H1 (cell line): ENCODE measurements around the gene RAI14. TPM values are rescaled to one million over a fixed set of nuclear protein-coding genes. Genes with fewer than 3 reads are reported as not detected.

Experiments
- CTCF ChIA-PET: fragments of 300-600 bp; sonication (Branson Sonifier 250); formaldehyde crosslinking; loops from one replicate; lab custom pipeline; 2021; ENCODE audit not compliant: partially characterized antibody; lab: Charles Lee
- POLR2A ChIA-PET: fragments of 300-600 bp; sonication (Branson Sonifier 250); formaldehyde crosslinking; loops from one replicate; lab custom pipeline; 2021; ENCODE audit warnings: inconsistent platforms; ENCODE audit not compliant: partially characterized antibody; lab: Charles Lee
- DNase-seq, 2 experiments: peaks; one replicate each; pipeline versions ENCODE4 v3.0.0 to v3.0.0-alpha.2; 2010 to 2022; ENCODE audit warnings: low spot score in 2 of 2, low read depth in 1 of 2, mixed read lengths in 1 of 2
- FAIRE-seq: peaks from 2 replicates; lab custom pipeline; 2011; peaks lifted over from hg19 to GRCh38; lab: Jason Lieb, UNC
- H2AFZ ChIP-seq: 2 replicates; pipeline ENCODE4 v1.8.1; 2012; ENCODE audit warnings: low read length, inconsistent platforms
- H2AK5ac ChIP-seq: 2 replicates; pipeline ENCODE4 v1.6.1; 2013; ENCODE audit warnings: low read depth, low read length
- H2BK120ac ChIP-seq: replicated peaks from 2 replicates; pipeline ENCODE3; 2013; ENCODE audit warnings: low read depth, low read length, inconsistent platforms
- H2BK12ac ChIP-seq: 2 replicates; pipeline ENCODE4 v1.6.1; 2013; ENCODE audit warnings: low read depth, low read length
- H2BK15ac ChIP-seq: 2 replicates; pipeline ENCODE4 v1.6.1; 2013; ENCODE audit warnings: low read length
- H2BK20ac ChIP-seq: 2 replicates; pipeline ENCODE4 v1.6.1; 2013; ENCODE audit warnings: low read length
- H2BK5ac ChIP-seq: 2 replicates; pipeline ENCODE4 v1.6.1; 2013; ENCODE audit warnings: low read depth, low read length
- H3K14ac ChIP-seq: 2 replicates; pipeline ENCODE4 v1.6.1; 2013; ENCODE audit warnings: inconsistent platforms; ENCODE audit not compliant: insufficient read length
- H3K18ac ChIP-seq: 2 replicates; pipeline ENCODE4 v1.6.1; 2013; ENCODE audit warnings: low read length; ENCODE audit errors: extremely low read depth
- H3K23ac ChIP-seq: 2 replicates; pipeline ENCODE4 v1.6.1; 2013; ENCODE audit warnings: inconsistent platforms; ENCODE audit not compliant: insufficient read length
- H3K23me2 ChIP-seq: 2 replicates; pipeline ENCODE4 v1.6.1; 2013; ENCODE audit warnings: low read depth, low read length
- H3K27ac ChIP-seq: 2 replicates; pipeline ENCODE4 v1.6.1; 2011; ENCODE audit warnings: low read depth, low read length, inconsistent platforms
- H3K27me3 ChIP-seq, 4 experiments: replicated peaks in 1 of 4; 1 replicate in 1 of 4; 2 replicates in 3 of 4; pipeline versions ENCODE4 v1.6.1 to v1.8.1; 2011 to 2013; ENCODE audit warnings: low read length in 3 of 4, mild to moderate bottlenecking in 3 of 4, inconsistent platforms in 2 of 4, mixed read lengths in 2 of 4, moderate library complexity in 1 of 4; ENCODE audit not compliant: control insufficient read depth in 3 of 4, insufficient read depth in 3 of 4; ENCODE audit errors: extremely low read depth in 1 of 4
- H3K36me3 ChIP-seq, 4 experiments: 2 replicates each; pipeline versions ENCODE4 v1.6.1 to v1.8.1; 2011 to 2013; ENCODE audit warnings: mild to moderate bottlenecking in 4 of 4, low read length in 3 of 4, moderate library complexity in 2 of 4, control low read depth in 1 of 4, inconsistent platforms in 1 of 4; ENCODE audit not compliant: insufficient read depth in 4 of 4, control insufficient read depth in 2 of 4
- H3K4ac ChIP-seq: replicated peaks from 2 replicates; pipeline ENCODE3; 2013; ENCODE audit warnings: low read length, low read depth, mixed read lengths, inconsistent platforms; ENCODE audit not compliant: insufficient read length
- H3K4me1 ChIP-seq, 4 experiments: replicated peaks in 1 of 4; 1 replicate in 1 of 4; 2 replicates in 3 of 4; pipeline versions ENCODE4 v1.6.1 to v1.8.1; 2011 to 2013; ENCODE audit warnings: low read length in 3 of 4, inconsistent platforms in 2 of 4, mixed read lengths in 1 of 4; ENCODE audit not compliant: insufficient read depth in 4 of 4, control insufficient read depth in 3 of 4
- H3K4me2 ChIP-seq, 2 experiments: 2 replicates each; pipeline versions ENCODE4 v1.6.1 to v1.8.1; 2011 to 2013; ENCODE audit warnings: low read depth in 2 of 2, low read length in 2 of 2, control low read depth in 1 of 2, inconsistent platforms in 1 of 2, mild to moderate bottlenecking in 1 of 2; ENCODE audit not compliant: insufficient read depth in 1 of 2
- H3K4me3 ChIP-seq, 4 experiments: fragments of 200-600, 300-600 bp in 1 of 4; sonication (generic), shearing (Covaris generic), sonication (Bioruptor Twin) in 1 of 4; 2 replicates each; pipeline versions ENCODE4 v1.5.1 to v1.8.1; 2011 to 2016; ENCODE audit warnings: low read length in 4 of 4, low read depth in 3 of 4, control low read depth in 2 of 4, inconsistent platforms in 2 of 4, mild to moderate bottlenecking in 2 of 4, mixed read lengths in 1 of 4, moderate library complexity in 1 of 4; ENCODE audit not compliant: insufficient read depth in 2 of 4; ENCODE audit errors: extremely low read depth in 1 of 4
- H3K56ac ChIP-seq: replicated peaks from 2 replicates; pipeline ENCODE3; 2013; ENCODE audit warnings: low read depth, mild to moderate bottlenecking, mixed read lengths, low read length, inconsistent platforms; ENCODE audit not compliant: insufficient read length
- H3K79me1 ChIP-seq: 2 replicates; pipeline ENCODE4 v1.6.1; 2013; ENCODE audit warnings: low read depth, low read length, control low read depth
- H3K79me2 ChIP-seq, 2 experiments: 2 replicates each; pipeline versions ENCODE4 v1.6.1 to v1.8.1; 2012 to 2013; ENCODE audit warnings: low read length in 2 of 2, mild to moderate bottlenecking in 2 of 2, inconsistent platforms in 1 of 2; ENCODE audit not compliant: insufficient read depth in 2 of 2, control insufficient read depth in 1 of 2
- H3K9ac ChIP-seq, 4 experiments: replicated peaks in 1 of 4; 1 replicate in 1 of 4; 2 replicates in 3 of 4; pipeline versions ENCODE4 v1.6.1 to v1.8.1; 2011 to 2013; ENCODE audit warnings: low read depth in 3 of 4, low read length in 3 of 4, control low read depth in 2 of 4, mild to moderate bottlenecking in 2 of 4, moderate library complexity in 2 of 4, inconsistent platforms in 1 of 4; ENCODE audit errors: extremely low read depth in 1 of 4
- H3K9me3 ChIP-seq, 2 experiments: 2 replicates each; pipeline versions ENCODE4 v1.6.1 to v1.8.1; 2012 to 2013; ENCODE audit warnings: mild to moderate bottlenecking in 2 of 2, moderate library complexity in 2 of 2, control low read depth in 1 of 2, inconsistent platforms in 1 of 2, low read depth in 1 of 2, low read length in 1 of 2, mixed read lengths in 1 of 2; ENCODE audit not compliant: insufficient read depth in 2 of 2
- H4K20me1 ChIP-seq, 2 experiments: replicated peaks in 1 of 2; 2 replicates each; pipeline versions ENCODE3 to v1.8.1; 2011 to 2013; ENCODE audit warnings: inconsistent platforms in 2 of 2, low read length in 2 of 2, mild to moderate bottlenecking in 1 of 2; ENCODE audit not compliant: insufficient read depth in 2 of 2, control insufficient read depth in 1 of 2
- H4K5ac ChIP-seq: 2 replicates; pipeline ENCODE4 v1.6.1; 2013; ENCODE audit warnings: low read length, low read depth, mixed read lengths, inconsistent platforms; ENCODE audit not compliant: insufficient read length
- H4K8ac ChIP-seq: 2 replicates; pipeline ENCODE4 v1.8.0; 2013; ENCODE audit warnings: mild to moderate bottlenecking, moderate library complexity, low read length, inconsistent platforms; ENCODE audit not compliant: insufficient read depth; ENCODE audit errors: extremely low read depth
- H4K91ac ChIP-seq: replicated peaks from 2 replicates; pipeline ENCODE3; 2013; ENCODE audit warnings: low read length, mixed read lengths, inconsistent platforms; ENCODE audit not compliant: insufficient read length
- FOSL1 ChIP-seq: IDR thresholded peaks from 2 replicates; pipeline ENCODE4 v1.6.1; 2011; ENCODE audit warnings: mild to moderate bottlenecking, low read depth, low read length, moderate library complexity; ENCODE audit not compliant: insufficient read depth
- TAF7 ChIP-seq: optimal IDR thresholded peaks from 2 replicates; pipeline ENCODE3; 2011; ENCODE audit warnings: low read depth, mild to moderate bottlenecking, inconsistent platforms, low read length, moderate library complexity, borderline replicate concordance
- WGBS, 2 experiments: shearing (Covaris generic) in 1 of 2; methylation state at CpG; one replicate each; pipeline versions ENCODE4 v1.1.6 to v1.1.7; 2013 to 2015; ENCODE audit warnings: low lambda C conversion rate in 2 of 2, mixed read lengths in 2 of 2, inconsistent platforms in 1 of 2, low coverage in 1 of 2, missing lambda C conversion rate in 1 of 2; ENCODE audit not compliant: insufficient replicate concordance in 2 of 2, insufficient coverage in 1 of 2, insufficient read length in 1 of 2; ENCODE audit errors: extremely low coverage in 1 of 2, missing lambda C conversion rate in 1 of 2; 5-methylcytosine and 5-hydroxymethylcytosine counted together
- polyA plus RNA-seq, 7 experiments: library from polyadenylated mRNA; depleted of rRNA in 3 of 7; stranded (reverse) in 5 of 7; unstranded in 2 of 7; fragments of >200 nt in 5 of 7; fragments of 200-250 nt in 2 of 7; gene quantifications; 1 replicate in 5 of 7; 2 replicates in 1 of 7; 4 replicates in 1 of 7; pipeline versions ENCODE4 v1.2.1 to v1.2.3, GENCODE V29; 2011 to 2013; ENCODE audit warnings: missing spikeins in 2 of 7, mixed read lengths in 2 of 7
- total RNA-seq: library from RNA; stranded (reverse); fragmentation: NEBNext Ultra II Directional; extraction: Animal tissue kit (Norgen Biotek cat#: 25700); gene quantifications from 2 replicates; pipeline ENCODE4 v1.2.1, GENCODE V29; 2021

The RAI14 gene
- total and polyA plus RNA-seq, 2 of the 8 experiments (the other 6 are each of a cell fraction or from before 2014, with no cell fraction given), result 48.4 to 210 TPM

DNA sequence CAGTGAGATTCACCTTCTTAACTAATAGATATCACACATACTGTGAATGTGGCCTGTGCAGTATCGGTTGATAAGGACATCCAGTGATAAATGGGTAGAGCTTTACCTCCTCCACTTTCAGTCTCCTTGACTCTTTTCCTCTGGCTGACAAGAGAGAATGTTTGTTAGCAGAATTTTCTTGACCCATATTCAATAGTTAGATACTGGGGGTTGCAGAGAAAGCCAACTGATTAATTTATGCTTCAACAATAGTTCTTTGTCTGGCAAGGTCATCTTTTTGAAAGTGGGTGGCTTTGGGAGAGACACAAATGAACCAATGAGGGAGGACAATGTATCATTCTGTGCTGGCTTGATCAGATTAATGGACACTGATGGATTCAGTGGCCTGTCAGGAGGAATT is 213.1 kb downstream of the RAI14 start:
- Histone ChIP-seq H3K9ac (no peak overlapping the region), H2AFZ (no peak overlapping the region), H3K4me2 (no peak overlapping the region), H3K23me2 (no peaks in the 10 kb centered on the region), H4K20me1 (no peaks in the 10 kb centered on the region), H3K9me3 (no peaks in the 10 kb centered on the region), H3K4me3 (no peak overlapping the region), H4K91ac (no peak overlapping the region), H2BK12ac (no peak overlapping the region), H3K79me1 (no peaks in the 10 kb centered on the region), H3K4ac (no peak overlapping the region), H3K56ac (no peak overlapping the region), H3K27me3 (no peaks in the 10 kb centered on the region), H3K4me1 (peaks cover 0 to 6% (median 0%) of the 10 kb centered on the region in 4 experiments; a peak in 3 of 7 replicates), H4K8ac (no peak overlapping the region), H3K18ac (no peak overlapping the region), H3K23ac (no peak overlapping the region), H2BK20ac (no peak overlapping the region), H3K36me3 (peaks cover 0 to 2% (median 0%) of the 10 kb centered on the region in 4 experiments; a peak in 1 of 8 replicates), H3K27ac (no peak overlapping the region), H2BK120ac (no peak overlapping the region), H4K5ac (no peak overlapping the region), H3K14ac (no peak overlapping the region), H2AK5ac (no peak overlapping the region), H2BK15ac (no peak overlapping the region), H3K79me2 (no peaks in the 10 kb centered on the region), H2BK5ac (no peak overlapping the region)
- TF ChIP-seq FOSL1, result no peak
- no peak for TF ChIP-seq TAF7
- CTCF ChIA-PET, result interaction anchor here (1.5 kb wide), 1 partner anchor 29 kb away, joined by 4 read pairs; no protein-coding TSS in a partner anchor
- no peak for DNase-seq
- POLR2A ChIA-PET, result interaction anchor here (1.4 kb wide), 1 partner anchor 30 kb away, joined by 3 read pairs; the partner anchor contains the start of gene TTC23L
- no peak for FAIRE-seq
- WGBS, 2 experiments, result 95% methylated on average over 1 of the region's 1 CpG; no CpG with 5 or more reads in 1 of the 2 experiments
